ENCODE measurements around the gene CCSER1. TPM values are rescaled to one million over a fixed set of nuclear protein-coding genes. Genes with fewer than 3 reads are reported as not detected.
"Not testable (repeated sequence)": the region's sequence is repeated elsewhere in the genome, so short reads cannot be mapped to it uniquely, and the experiment has no call there.

CCSER1 gene
- total RNA-seq, 1 donor from 2014 or later = 15.7 TPM

DNA sequence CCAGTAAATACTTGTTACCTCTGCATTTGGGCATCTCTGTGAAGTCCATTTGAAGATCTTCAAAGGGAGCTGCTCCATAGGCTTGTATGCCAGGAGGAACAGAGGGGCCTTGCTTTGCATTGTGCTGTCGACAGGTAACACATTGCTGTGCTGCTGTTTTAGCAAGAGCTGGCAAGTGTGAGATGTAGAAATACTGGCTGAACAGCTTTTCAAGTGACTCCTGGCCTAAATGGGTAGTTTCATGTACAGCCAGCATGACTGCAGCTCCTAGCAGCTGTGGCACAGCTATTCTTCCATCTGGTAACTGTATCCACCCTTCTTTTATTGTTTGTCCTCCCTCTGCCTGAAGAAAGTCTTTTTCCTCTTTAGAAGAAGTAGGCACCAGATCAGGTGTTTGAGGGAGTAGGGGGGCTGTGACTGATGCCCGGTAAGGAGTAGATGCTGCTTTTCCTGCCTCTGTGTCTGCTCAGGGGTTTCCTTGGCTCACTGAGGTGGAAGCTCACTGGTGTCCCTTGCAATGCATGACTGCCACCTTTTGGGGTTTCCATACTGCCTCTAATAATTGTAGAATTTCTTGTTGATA is 965.3 kb downstream of the CCSER1 start:
- H3K9me3 Mint-ChIP-seq (ENCODE audit: unreplicated experiment) = no peaks in the 10 kb centered on the region
- H3K27me3 Mint-ChIP-seq (ENCODE audit: unreplicated experiment) = no peaks in the 10 kb centered on the region
- no peaks in the 10 kb centered on the region for H3K4me1 Mint-ChIP-seq (ENCODE audit: low read depth, unreplicated experiment)
- TF ChIP-seq, protein P1, sequence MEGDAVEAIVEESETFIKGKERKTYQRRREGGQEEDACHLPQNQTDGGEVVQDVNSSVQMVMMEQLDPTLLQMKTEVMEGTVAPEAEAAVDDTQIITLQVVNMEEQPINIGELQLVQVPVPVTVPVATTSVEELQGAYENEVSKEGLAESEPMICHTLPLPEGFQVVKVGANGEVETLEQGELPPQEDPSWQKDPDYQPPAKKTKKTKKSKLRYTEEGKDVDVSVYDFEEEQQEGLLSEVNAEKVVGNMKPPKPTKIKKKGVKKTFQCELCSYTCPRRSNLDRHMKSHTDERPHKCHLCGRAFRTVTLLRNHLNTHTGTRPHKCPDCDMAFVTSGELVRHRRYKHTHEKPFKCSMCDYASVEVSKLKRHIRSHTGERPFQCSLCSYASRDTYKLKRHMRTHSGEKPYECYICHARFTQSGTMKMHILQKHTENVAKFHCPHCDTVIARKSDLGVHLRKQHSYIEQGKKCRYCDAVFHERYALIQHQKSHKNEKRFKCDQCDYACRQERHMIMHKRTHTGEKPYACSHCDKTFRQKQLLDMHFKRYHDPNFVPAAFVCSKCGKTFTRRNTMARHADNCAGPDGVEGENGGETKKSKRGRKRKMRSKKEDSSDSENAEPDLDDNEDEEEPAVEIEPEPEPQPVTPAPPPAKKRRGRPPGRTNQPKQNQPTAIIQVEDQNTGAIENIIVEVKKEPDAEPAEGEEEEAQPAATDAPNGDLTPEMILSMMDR (IDR thresholded peaks at IDR 0.05; ENCODE audit: partially characterized antibody, unreplicated experiment) = no peak
- no peak for DNase-seq
- no peak overlapping the region for H3K27ac Mint-ChIP-seq (ENCODE audit: unreplicated experiment)
- no peak overlapping the region for H3K4me3 Mint-ChIP-seq (ENCODE audit: unreplicated experiment)
- H3K36me3 Mint-ChIP-seq (ENCODE audit: unreplicated experiment) = peaks cover 7% of the 10 kb centered on the region

DNA sequence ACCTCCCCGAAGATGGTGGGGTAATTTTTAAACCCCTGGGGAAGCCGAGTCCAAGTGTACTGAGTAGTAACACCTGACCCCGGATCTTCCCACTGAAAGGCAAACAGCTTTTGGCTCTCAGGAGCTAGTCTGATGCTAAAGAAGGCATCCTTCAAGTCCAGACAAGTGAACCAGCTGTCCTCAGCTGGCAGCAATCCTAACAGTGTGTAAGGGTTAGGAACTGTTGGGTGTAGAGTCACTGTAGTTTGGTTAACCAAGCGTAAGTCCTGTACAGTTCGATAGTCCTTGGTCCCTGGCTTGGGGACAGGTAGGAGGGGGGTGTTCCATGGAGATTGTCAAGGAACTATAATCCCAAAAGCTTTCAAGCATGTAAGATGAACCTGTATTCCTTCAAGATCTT is 967.0 kb downstream of the CCSER1 start:
- not testable (repeated sequence) for H3K27ac Mint-ChIP-seq (ENCODE audit: unreplicated experiment); H3K4me1 Mint-ChIP-seq (ENCODE audit: low read depth, unreplicated experiment); H3K9me3 Mint-ChIP-seq (ENCODE audit: unreplicated experiment); H3K36me3 Mint-ChIP-seq (ENCODE audit: unreplicated experiment); DNase-seq; H3K4me3 Mint-ChIP-seq (ENCODE audit: unreplicated experiment); H3K27me3 Mint-ChIP-seq (ENCODE audit: unreplicated experiment)

GRCh38 chr4:91099666-91100065 is 972.5 kb downstream of the CCSER1 start:
- no peak overlapping the region for H3K4me3 Mint-ChIP-seq (ENCODE audit: unreplicated experiment)
- no peak for DNase-seq
- no peaks in the 10 kb centered on the region for H3K27me3 Mint-ChIP-seq (ENCODE audit: unreplicated experiment)
- TF ChIP-seq, protein P1 (IDR thresholded peaks at IDR 0.05; ENCODE audit: partially characterized antibody, unreplicated experiment) = no peak
- no peaks in the 10 kb centered on the region for H3K4me1 Mint-ChIP-seq (ENCODE audit: low read depth, unreplicated experiment)
- H3K36me3 Mint-ChIP-seq (ENCODE audit: unreplicated experiment) = peaks cover 14% of the 10 kb centered on the region
- H3K9me3 Mint-ChIP-seq (ENCODE audit: unreplicated experiment) = no peaks in the 10 kb centered on the region
- no peak overlapping the region for H3K27ac Mint-ChIP-seq (ENCODE audit: unreplicated experiment)

DNA sequence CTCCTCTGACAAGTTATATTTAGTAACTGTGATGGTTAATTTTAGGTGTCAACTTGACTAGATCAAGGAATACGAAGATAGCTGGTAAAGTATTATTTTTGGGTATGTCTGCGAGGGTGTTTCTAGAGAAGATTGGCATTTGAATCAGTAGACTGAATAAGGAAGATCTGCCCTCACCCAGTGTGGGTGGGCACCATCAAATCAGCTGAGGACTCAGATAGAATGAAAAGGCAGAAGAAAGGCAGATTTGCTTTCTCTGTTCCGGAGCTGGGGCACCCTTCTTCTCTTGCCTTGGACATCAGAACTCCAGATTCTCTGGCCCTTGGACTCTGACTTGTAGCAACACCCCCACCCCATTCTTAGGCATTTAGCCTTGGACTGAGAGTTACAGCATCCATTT is 981.6 kb downstream of the CCSER1 start:
- DNase-seq = no peak
- Mint-ChIP-seq H3K27me3 (ENCODE audit: unreplicated experiment) (no peaks in the 10 kb centered on the region), H3K4me3 (ENCODE audit: unreplicated experiment) (no peak overlapping the region), H3K36me3 (ENCODE audit: unreplicated experiment) (peaks cover 7% of the 10 kb centered on the region), H3K9me3 (ENCODE audit: unreplicated experiment) (no peaks in the 10 kb centered on the region), H3K4me1 (ENCODE audit: low read depth, unreplicated experiment) (no peaks in the 10 kb centered on the region), H3K27ac (ENCODE audit: unreplicated experiment) (no peak overlapping the region)
- TF ChIP-seq, protein P1 (IDR thresholded peaks at IDR 0.05; ENCODE audit: partially characterized antibody, unreplicated experiment) = no peak

DNA sequence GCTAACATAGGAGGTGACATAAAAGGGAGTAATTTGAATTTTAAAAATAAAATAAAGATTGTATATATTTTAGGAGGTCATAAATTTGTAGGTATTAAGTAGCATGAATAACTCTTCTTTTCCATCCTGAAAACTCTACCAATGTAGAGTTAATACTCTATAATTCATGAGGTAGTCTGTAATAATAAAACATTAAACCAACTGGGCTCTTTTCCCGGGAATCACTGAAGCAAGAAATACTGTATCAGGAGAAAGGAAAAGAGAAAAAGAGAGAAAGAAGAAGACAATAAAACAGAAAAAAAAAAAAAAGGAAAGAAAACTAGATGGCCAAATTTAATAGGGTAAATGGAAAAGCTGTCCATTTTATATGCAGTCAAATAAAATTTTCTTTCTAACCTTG is 984.4 kb downstream of the CCSER1 start:
- H3K4me1 Mint-ChIP-seq (ENCODE audit: low read depth, unreplicated experiment) = no peaks in the 10 kb centered on the region
- H3K27me3 Mint-ChIP-seq (ENCODE audit: unreplicated experiment) = no peaks in the 10 kb centered on the region
- no peaks in the 10 kb centered on the region for H3K36me3 Mint-ChIP-seq (ENCODE audit: unreplicated experiment)
- no peaks in the 10 kb centered on the region for H3K9me3 Mint-ChIP-seq (ENCODE audit: unreplicated experiment)
- no peak overlapping the region for H3K27ac Mint-ChIP-seq (ENCODE audit: unreplicated experiment)
- no peak for DNase-seq
- H3K4me3 Mint-ChIP-seq (ENCODE audit: unreplicated experiment) = no peak overlapping the region
- TF ChIP-seq, protein P1 (IDR thresholded peaks at IDR 0.05; ENCODE audit: partially characterized antibody, unreplicated experiment) = no peak
